Smooth muscle cell of trachea (primary cell): ENCODE results near the gene CLEC2A. TPM values are rescaled to one million over a fixed set of nuclear protein-coding genes. Genes with fewer than 3 reads are reported as not detected.

Experiments used
- total RNA-seq: library from RNA; depleted of rRNA; stranded (reverse); fragments of >200 nt; gene quantifications from 2 replicates; pipeline ENCODE4 v1.2.1, GENCODE V29; 2014

Gene CLEC2A
- total RNA-seq, result not detected in 2 replicates

DNA sequence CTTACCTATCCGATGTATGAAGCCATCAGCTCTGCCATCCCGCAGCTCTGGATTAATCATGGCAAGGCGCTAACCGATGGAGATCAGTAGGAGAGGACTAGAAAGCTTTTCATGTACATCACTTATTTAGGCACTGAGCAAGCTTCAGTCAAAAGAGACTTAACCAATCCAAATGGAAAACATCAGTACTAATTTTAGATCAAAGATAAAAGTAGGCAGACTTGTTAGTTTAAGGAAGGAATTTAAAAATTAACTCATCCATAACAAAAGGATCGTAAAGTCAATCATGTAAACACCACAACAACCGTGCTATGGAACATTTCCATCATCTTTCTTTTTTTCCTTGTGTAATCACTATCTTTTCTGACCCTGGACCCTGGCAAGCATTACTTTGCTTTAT is at the start of gene CLEC2A:
Gene CLEC2A (minus strand): TSS at position 101 of the 400 bp plus-strand sequence. CDS start 41 bp downstream, at position 60.

DNA sequence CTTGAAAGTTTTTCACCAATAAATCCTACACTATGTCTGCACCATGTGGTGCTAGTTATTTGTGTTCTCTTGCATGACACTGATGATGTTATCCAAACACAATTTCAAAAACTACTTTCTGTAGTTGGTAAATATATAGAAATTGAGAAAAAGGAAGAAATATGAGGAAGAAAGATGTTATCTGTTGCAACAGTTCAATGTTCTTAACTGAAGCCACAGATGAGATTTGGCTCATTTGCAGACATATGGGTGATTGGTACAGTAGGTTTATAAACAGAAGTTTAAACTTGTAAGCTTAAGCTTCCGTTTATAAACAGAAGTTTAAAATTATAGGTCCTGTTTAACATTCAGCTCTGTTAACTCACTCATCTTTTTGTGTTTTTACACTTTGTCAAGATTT is 39.0 kb upstream of the CLEC2A start, which contains the start of gene CLEC12A:
Gene CLEC12A (plus strand): TSS at position 229 of the 400 bp plus-strand sequence. CDS start 188 bp downstream, outside the sequence.

GRCh38 chr12:9881246-9881645 is 50.9 kb downstream of the CLEC2A start, which contains the start of gene KLRF2:
KLRF2 (plus strand) TSS chr12:9881489; CDS start chr12:9881596, 107 bp downstream.

GRCh38 chr12:9869307-9870161 is 62.6 kb downstream of the CLEC2A start, which contains the start of gene CLEC2B:
CLEC2B (minus strand) TSS chr12:9869354.

Other genes with a start within 250 kb of the CLEC2A start
- gene CLECL1, start 199.3 kb downstream of the CLEC2A start, total RNA-seq, result not detected in 2 replicates
- not detected in 2 replicates for gene CD69, start 171.5 kb downstream of the CLEC2A start, total RNA-seq
- gene KLRF1, start 104.9 kb downstream of the CLEC2A start, total RNA-seq, result 0.15 TPM in 1 of 2 replicates, not detected in the other
- gene CLEC2B, start 63.0 kb downstream of the CLEC2A start, total RNA-seq, result 14.2 and 19.3 TPM in 2 replicates
- gene KLRF2, start 50.9 kb downstream of the CLEC2A start, total RNA-seq, result not detected in 2 replicates
- gene CLEC12A, start 39.0 kb upstream of the CLEC2A start, total RNA-seq, result not detected in 2 replicates
- not detected in 2 replicates for gene CLEC1B, start 66.8 kb upstream of the CLEC2A start, total RNA-seq
- gene CLEC12B, start 78.3 kb upstream of the CLEC2A start, total RNA-seq, result 0.17 TPM in 1 of 2 replicates, not detected in the other
- gene CLEC9A, start 98.3 kb upstream of the CLEC2A start, total RNA-seq, result not detected in 2 replicates
- not detected in 2 replicates for gene CLEC1A, start 166.6 kb upstream of the CLEC2A start, total RNA-seq
- gene CLEC7A, start 197.8 kb upstream of the CLEC2A start, total RNA-seq, result not detected in 2 replicates
- gene OLR1, start 239.8 kb upstream of the CLEC2A start, total RNA-seq, result under 0.01 TPM in 1 of 2 replicates, not detected in the other
- under 0.01 TPM in 1 of 2 replicates, not detected in the other for gene TMEM52B, start 246.7 kb upstream of the CLEC2A start, total RNA-seq